Tibial nerve (tissue), 4 donors: ENCODE data around the gene QRFPR. TPM values are rescaled to one million over a fixed set of nuclear protein-coding genes. Genes with fewer than 3 reads are reported as not detected.

ENCODE experiments used
- DNase-seq, 2 donors: peaks; one replicate each; pipeline ENCODE4 v3.0.0-alpha.2; 2019; ENCODE audit warnings: low spot score in 2 of 2
- H3K27ac ChIP-seq, 4 donors: fragments of 200-600 bp; sonication (generic) in 3 of 4; one replicate each; pipeline ENCODE4 v1.5.1; 2017 to 2019; ENCODE audit warnings: mild to moderate bottlenecking in 1 of 4
- H3K27me3 ChIP-seq, 2 donors: fragments of 200-600 bp; sonication (generic) in 1 of 2; one replicate each; pipeline versions ENCODE4 v1.5.1 to v1.6.0; 2017 to 2019
- H3K36me3 ChIP-seq, 3 donors: fragments of 200-600 bp; sonication (generic); one replicate each; pipeline ENCODE4 v1.5.1; 2018 to 2019
- H3K4me1 ChIP-seq, 4 donors: fragments of 200-600 bp; sonication (generic) in 3 of 4; one replicate each; pipeline ENCODE4 v1.5.1; 2017 to 2019
- H3K4me3 ChIP-seq, 4 donors: fragments of 200-600 bp; sonication (generic) in 3 of 4; one replicate each; pipeline ENCODE4 v1.5.1; 2017 to 2019; ENCODE audit warnings: mild to moderate bottlenecking in 1 of 4, moderate library complexity in 1 of 4
- H3K9me3 ChIP-seq, 4 donors: fragments of 200-600 bp; sonication (generic) in 3 of 4; one replicate each; pipeline ENCODE4 v1.5.1; 2017 to 2019
- CTCF ChIP-seq, 5 experiments: fragments of 200-600 bp in 3 of 5; fragments of 450-650 bp in 2 of 5; sonication (generic) in 3 of 5; IDR thresholded peaks; one replicate each; pipeline ENCODE4 v1.5.1; 2016 to 2019; ENCODE audit warnings: antibody characterized with exemption in 5 of 5, mild to moderate bottlenecking in 3 of 5, moderate library complexity in 2 of 5
- EP300 ChIP-seq, 2 donors: sonication (generic); formaldehyde crosslinking; IDR thresholded peaks; one replicate each; pipeline ENCODE4 v1.6.1; 2017; ENCODE audit warnings: antibody characterized with exemption in 2 of 2, mild to moderate bottlenecking in 1 of 2
- POLR2A ChIP-seq, 2 donors: fragments of 450-650 bp; IDR thresholded peaks; one replicate each; pipeline ENCODE4 v1.6.1; 2017; ENCODE audit warnings: antibody characterized with exemption in 2 of 2, mild to moderate bottlenecking in 2 of 2, moderate library complexity in 2 of 2
- WGBS, 2 donors: methylation state at CpG; one replicate each; pipeline ENCODE4 v1.1.5; 2018; 5-methylcytosine and 5-hydroxymethylcytosine counted together
- total RNA-seq, 4 donors: library from RNA; depleted of rRNA; stranded (reverse); fragments of >200 nt; gene quantifications; one replicate each; pipeline ENCODE4 v1.1.0, GENCODE V29; 2016

The QRFPR gene
- total RNA-seq, 4 donors from 2014 or later = not detected

GRCh38 chr4:121379276-121379675, 1.5 kb downstream of the QRFPR start:
- WGBS, 2 donors = 76 to 84% methylated on average over 3 of the region's 3 CpGs
- Histone ChIP-seq H3K4me3 (no peak overlapping the region), H3K27me3 (peaks cover 0 to 50% of the 10 kb centered on the region in 2 donors), H3K36me3 (no peaks in the 10 kb centered on the region), H3K4me1 (peaks cover 0 to 16% (median 0%) of the 10 kb centered on the region in 4 donors), H3K9me3 (no peaks in the 10 kb centered on the region), H3K27ac (no peak overlapping the region)
- TF ChIP-seq CTCF (IDR thresholded peaks at IDR 0.05) (no peak), POLR2A (IDR thresholded peaks at IDR 0.05) (no peak), EP300 (IDR thresholded peaks at IDR 0.05) (no peak)
- no peak for DNase-seq

- Histone ChIP-seq H3K36me3 (no peaks in the 10 kb centered on the region), H3K4me1 (peaks cover 0 to 16% (median 0%) of the 10 kb centered on the region in 4 donors), H3K4me3 (no peak overlapping the region), H3K27me3 (peaks cover 0 to 28% of the 10 kb centered on the region in 2 donors), H3K9me3 (no peaks in the 10 kb centered on the region), H3K27ac (no peak overlapping the region)
- WGBS, 2 donors = 40 to 42% methylated on average over 2 of the region's 2 CpGs
- no peak for TF ChIP-seq EP300 (IDR thresholded peaks at IDR 0.05)
- TF ChIP-seq POLR2A (IDR thresholded peaks at IDR 0.05) = no peak
- TF ChIP-seq CTCF (IDR thresholded peaks at IDR 0.05) = no peak
- DNase-seq = no peak
Observed at GRCh38 chr4:121377076-121377475, 3.7 kb downstream of the QRFPR start.

GRCh38 chr4:121376556-121376955, 4.3 kb downstream of the QRFPR start:
- Histone ChIP-seq H3K4me3 (no peak overlapping the region), H3K4me1 (peaks cover 0 to 16% (median 0%) of the 10 kb centered on the region in 4 donors), H3K27ac (no peak overlapping the region), H3K27me3 (peaks cover 0 to 23% of the 10 kb centered on the region in 2 donors), H3K9me3 (no peaks in the 10 kb centered on the region), H3K36me3 (no peaks in the 10 kb centered on the region)
- 92% methylated on average over 2 of the region's 2 CpGs for WGBS, 2 donors
- TF ChIP-seq CTCF (IDR thresholded peaks at IDR 0.05) (no peak), EP300 (IDR thresholded peaks at IDR 0.05) (no peak), POLR2A (IDR thresholded peaks at IDR 0.05) (no peak)
- no peak for DNase-seq

- DNase-seq = no peak
- peaks cover 0 to 15% (median 0%) of the 10 kb centered on the region in 4 donors for H3K4me1 ChIP-seq
- no peaks in the 10 kb centered on the region for H3K36me3 ChIP-seq
- no peak overlapping the region for H3K4me3 ChIP-seq
- H3K27ac ChIP-seq = no peak overlapping the region
- 70 to 84% methylated on average over 1 of the region's 1 CpG for WGBS, 2 donors
- no peaks in the 10 kb centered on the region for H3K9me3 ChIP-seq
- H3K27me3 ChIP-seq = peaks cover 0 to 18% of the 10 kb centered on the region in 2 donors
- TF ChIP-seq EP300 (IDR thresholded peaks at IDR 0.05) = no peak
- no peak for TF ChIP-seq CTCF (IDR thresholded peaks at IDR 0.05)
- no peak for TF ChIP-seq POLR2A (IDR thresholded peaks at IDR 0.05)
Observed at GRCh38 chr4:121376097-121376496, 4.7 kb downstream of the QRFPR start.

GRCh38 chr4:121375262-121375661, 5.6 kb downstream of the QRFPR start:
- no peak for DNase-seq
- TF ChIP-seq POLR2A (IDR thresholded peaks at IDR 0.05) (no peak), CTCF (IDR thresholded peaks at IDR 0.05) (no peak), EP300 (IDR thresholded peaks at IDR 0.05) (no peak)
- peaks cover 0 to 10% of the 10 kb centered on the region in 2 donors for H3K27me3 ChIP-seq

More at GRCh38 chr4:121375262-121375661, 5.6 kb downstream of the QRFPR start:
- H3K9me3 ChIP-seq = no peaks in the 10 kb centered on the region
- H3K4me3 ChIP-seq = no peak overlapping the region
- H3K4me1 ChIP-seq = peaks cover 0 to 7% (median 0%) of the 10 kb centered on the region in 4 donors
- H3K36me3 ChIP-seq = no peaks in the 10 kb centered on the region
- no peak overlapping the region for H3K27ac ChIP-seq
